HG03066 (cell line): ENCODE data around the gene TTC4.

Source experiments
- ATAC-seq: cut with Tn5 transposase; IDR thresholded peaks from one replicate; pipeline ENCODE4 v1.9.1; 2021; ENCODE audit warnings: low read depth; ENCODE audit not compliant: unreplicated experiment

Gene TTC4

GRCh38 chr1:54715493-54716298 is at the start of gene TTC4:
Gene TTC4 (plus strand): TSS chr1:54715861. CDS start chr1:54715909, 48 bp downstream.
- peak; percentile 91 for ATAC-seq

DNA sequence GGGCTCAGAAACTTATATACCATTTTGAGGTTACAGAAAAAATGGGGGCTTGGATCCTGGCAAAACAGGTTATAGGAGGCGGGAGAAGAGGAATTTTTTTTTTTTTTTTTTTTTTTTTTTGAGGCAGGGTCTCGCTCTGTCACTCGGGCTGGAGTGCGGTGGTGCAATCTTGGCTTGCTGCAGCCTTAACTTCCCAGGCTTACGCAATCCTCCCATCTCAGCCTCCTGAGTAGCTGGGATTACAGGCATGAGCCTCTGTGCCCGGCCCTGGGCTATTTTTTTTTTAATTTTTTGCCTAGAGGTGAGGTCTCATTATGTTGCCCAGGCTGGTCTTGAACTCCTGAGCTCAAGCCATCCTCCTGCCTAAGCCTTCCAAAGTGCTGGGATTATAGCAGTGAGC is 49.3 kb upstream of the TTC4 start:
- ATAC-seq, result no peak

- no peak for ATAC-seq
Observed at GRCh38 chr1:54667797-54668196, 47.9 kb upstream of the TTC4 start.

GRCh38 chr1:54668567-54668966 is 47.1 kb upstream of the TTC4 start:
- no peak for ATAC-seq

GRCh38 chr1:54671985-54672608 is 43.6 kb upstream of the TTC4 start:
- ATAC-seq, result peak; percentile 60

DNA sequence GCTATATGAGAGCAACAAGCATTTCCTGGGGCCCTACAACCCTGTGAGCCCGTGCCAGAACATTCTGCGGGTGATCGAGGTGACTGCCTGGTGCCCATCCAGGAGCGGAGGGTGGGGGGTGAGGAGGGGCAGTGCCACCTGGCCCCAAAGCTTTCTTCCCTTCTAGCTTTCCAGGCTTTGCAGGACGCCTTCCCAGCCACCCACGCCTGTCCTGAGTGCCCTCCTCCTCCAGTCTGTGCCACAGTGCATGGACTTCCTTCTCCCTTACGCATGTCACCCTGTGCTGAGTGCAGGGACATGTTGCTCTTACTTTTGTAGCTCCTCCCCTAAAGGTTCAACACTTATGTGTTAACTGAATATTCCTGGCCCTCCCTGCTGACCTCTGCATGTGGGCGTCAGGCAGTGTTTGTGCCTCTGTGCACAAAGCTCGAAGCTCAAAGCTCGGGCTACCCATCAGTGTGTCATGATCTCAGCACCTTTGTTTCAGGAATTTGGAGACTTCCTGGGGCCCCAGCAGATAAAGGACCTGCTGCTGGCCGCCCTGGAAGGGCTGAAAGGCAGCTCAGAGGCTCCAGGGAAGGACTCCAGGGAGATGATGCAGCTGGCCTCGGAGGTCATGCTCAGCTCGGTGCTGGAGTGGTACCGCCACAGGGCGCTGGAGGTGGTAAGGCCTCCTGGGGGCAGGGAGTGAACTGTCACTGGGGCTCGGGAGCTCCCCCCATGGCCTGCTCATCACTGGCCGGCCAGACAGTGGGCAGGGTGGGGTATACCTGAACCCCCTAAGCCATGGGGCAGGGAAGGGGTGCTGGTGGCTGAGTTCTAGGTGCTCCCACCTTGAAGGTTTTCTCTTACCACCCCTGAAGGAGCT is 36.7 kb upstream of the TTC4 start:
- no peak for ATAC-seq

GRCh38 chr1:54679706-54680105 is 36.0 kb upstream of the TTC4 start:
- no peak for ATAC-seq

- ATAC-seq, result no peak
Observed at GRCh38 chr1:54680387-54680786, 35.3 kb upstream of the TTC4 start.

- ATAC-seq, result no peak
Observed at GRCh38 chr1:54681358-54681757, 34.3 kb upstream of the TTC4 start.

- ATAC-seq, result no peak
Observed at GRCh38 chr1:54683453-54683852, 32.2 kb upstream of the TTC4 start.

DNA sequence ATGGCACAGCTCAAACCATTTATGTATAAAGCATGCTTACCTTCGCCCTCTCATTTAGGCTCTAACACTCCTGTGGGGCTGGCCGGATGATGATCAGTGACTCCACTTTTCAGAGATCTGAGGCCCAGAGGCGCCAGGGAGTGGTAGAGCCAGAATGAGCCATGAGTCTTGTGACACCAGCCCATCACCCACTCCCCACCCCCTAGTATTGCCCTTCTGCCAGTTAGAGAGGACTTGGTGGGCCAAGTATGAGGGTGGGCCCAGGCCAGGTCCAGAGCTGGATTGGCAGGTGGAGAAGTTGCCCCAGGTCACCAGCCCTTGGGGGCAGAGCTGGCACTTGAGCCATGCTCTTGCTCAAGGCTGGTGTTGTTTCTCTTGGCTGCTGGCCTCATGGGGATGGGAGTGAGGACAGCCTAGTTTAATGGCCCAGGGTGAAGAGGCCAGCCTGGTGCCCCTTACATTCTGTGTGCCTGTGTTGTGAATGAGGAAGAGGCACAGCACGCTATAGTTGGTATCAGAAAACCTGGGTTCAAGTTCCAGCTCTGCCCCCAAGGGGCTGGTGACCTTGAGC is 30.2 kb upstream of the TTC4 start:
- no peak for ATAC-seq

DNA sequence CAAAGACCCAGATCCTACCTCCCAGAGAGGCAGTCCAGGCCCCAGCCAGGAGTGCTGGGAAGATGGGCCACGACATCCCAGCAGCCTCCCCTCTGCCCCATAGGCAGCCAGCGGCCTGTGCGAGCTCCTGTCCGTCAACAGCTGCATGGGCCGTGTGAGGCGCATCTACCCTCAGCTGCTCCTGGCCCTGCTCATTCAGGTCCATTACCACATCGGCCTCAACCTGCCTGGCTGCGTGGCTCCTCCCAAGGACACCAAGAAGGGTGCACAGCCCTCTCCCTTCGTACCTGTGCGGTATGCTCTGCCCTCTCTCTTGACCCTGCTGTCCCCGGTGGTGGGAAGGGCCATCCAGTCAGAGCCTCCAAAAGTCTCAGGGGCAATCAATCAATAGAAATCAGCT is 29.5 kb upstream of the TTC4 start:
- ATAC-seq, result no peak

DNA sequence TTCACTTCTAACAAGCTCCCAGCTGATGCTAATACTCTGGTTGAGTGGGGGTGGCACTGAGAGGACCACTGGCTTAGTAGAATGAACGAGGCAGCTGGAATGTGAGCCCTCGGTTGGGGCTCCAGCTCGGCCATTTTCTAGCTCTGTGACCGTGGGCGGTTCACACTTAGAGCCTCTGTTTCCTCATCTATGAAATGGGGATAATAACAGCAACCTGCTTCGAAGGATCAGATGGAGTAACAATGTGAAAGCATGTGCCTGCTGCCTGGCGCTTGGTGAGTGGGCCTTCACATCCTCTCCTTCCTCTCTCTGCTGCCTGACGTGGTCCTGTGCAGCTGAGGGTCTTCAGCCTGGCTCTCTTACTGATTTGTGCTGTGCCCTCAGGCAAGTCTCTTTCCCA is 20.9 kb upstream of the TTC4 start:
- ATAC-seq, result no peak

GRCh38 chr1:54695221-54695620 is 20.4 kb upstream of the TTC4 start:
- no peak for ATAC-seq

- no peak for ATAC-seq
Observed at GRCh38 chr1:54695764-54696163, 19.9 kb upstream of the TTC4 start.

DNA sequence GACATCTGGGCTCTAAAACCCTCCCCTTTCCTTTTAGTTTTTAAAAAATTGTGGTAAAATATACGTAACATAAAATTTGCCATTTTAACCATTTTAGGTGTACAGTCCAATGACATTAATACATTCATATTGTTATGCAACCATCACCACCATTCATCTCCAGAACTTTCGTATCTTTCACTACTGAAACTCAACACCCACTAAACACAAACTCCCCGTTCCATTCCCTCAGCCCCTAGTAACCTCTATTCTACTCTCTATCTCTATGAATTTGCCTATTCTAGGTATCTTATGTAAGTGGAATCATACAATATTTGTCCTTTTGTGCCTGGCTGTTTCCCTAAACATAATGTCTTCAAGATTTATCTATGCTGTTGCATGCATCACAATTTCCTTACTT is 19.4 kb upstream of the TTC4 start:
- no peak for ATAC-seq

DNA sequence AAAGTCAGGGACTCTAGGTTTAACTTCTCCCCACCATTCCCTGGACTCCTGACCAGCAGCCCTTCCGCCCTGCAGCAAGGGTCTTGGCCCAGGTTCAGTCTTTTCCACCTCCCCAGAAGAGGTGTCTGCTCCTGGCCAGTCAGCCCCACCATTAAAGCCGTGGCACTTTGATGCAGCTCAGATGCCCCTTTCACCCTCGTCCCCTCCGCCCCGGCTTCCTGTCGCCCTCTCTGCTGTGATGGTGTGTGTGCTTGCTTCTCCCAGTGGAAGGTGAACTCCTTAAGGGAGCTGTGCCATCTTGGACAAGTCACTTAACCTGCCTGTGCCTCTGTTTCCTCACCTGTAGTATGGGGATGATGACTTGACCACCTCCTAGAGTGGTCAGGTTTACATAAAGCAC is 17.8 kb upstream of the TTC4 start:
- ATAC-seq, result no peak

DNA sequence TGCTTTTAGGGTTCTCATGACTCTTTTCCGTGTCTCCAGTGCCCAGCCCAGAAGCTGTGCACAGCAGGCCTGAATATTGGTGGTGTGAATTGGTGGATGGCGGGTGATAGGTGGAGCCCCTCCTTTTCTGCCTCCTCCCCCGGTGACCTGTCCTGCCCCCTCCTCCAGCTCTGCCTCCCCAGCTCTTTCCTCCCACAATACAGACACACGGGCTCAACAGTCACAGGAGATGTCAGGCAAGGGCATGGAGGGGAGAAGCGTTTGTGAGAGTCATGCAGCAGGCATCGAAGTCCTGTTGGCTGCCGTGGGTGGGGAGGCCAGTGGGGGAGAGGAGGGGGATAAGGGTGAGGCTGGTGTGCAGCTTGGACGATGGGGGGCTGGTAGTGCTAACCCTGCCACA is 17.3 kb upstream of the TTC4 start:
- ATAC-seq, result no peak

GRCh38 chr1:54699936-54700525 is 15.6 kb upstream of the TTC4 start:
- no peak for ATAC-seq

GRCh38 chr1:54701066-54701465 is 14.6 kb upstream of the TTC4 start:
- ATAC-seq, result no peak

GRCh38 chr1:54701996-54702395 is 13.7 kb upstream of the TTC4 start:
- ATAC-seq, result no peak
